ENCODE data around the gene PPP2CA.

PPP2CA gene

DNA sequence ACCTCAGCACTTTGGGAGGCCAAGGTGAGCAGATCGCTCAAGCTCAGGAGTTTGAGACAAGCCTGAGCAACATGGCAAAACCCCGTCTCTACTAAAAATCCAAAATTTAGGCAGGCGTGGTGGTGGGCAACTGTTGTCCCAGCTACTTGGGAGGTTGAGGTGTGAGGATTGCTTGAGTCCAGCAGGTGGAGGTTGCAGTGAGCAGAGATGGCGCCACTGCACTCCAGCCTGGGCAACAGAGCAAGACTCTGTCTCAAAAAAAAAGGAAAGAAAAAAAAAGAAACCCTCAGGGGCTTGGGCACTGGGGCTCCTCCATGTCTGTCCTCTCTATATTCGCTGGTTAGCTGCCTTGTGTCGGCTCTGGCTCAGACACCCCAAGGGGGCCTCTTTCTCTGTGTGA, 10.9 kb upstream of the PPP2CA start:
- no peak for TF ChIP-seq CTCF (IDR thresholded peaks at IDR 0.05; ENCODE audit: extremely low read depth, missing control alignments)
- no peak for DNase-seq (ENCODE audit: low spot score)

- TF ChIP-seq CTCF (IDR thresholded peaks at IDR 0.05; ENCODE audit: extremely low read depth, missing control alignments): no peak
- no peak for DNase-seq (ENCODE audit: low spot score)
Observed at GRCh38 chr5:134236318-134236717, 10.4 kb upstream of the PPP2CA start.

GRCh38 chr5:134228624-134229023, 2.8 kb upstream of the PPP2CA start:
- TF ChIP-seq CTCF (IDR thresholded peaks at IDR 0.05; ENCODE audit: extremely low read depth, missing control alignments): no peak
- DNase-seq (ENCODE audit: low spot score): no peak

- TF ChIP-seq CTCF (IDR thresholded peaks at IDR 0.05; ENCODE audit: extremely low read depth, missing control alignments): no peak
- no peak for DNase-seq (ENCODE audit: low spot score)
Observed at GRCh38 chr5:134227776-134228175, 1.9 kb upstream of the PPP2CA start.

- no peak for TF ChIP-seq CTCF (IDR thresholded peaks at IDR 0.05; ENCODE audit: extremely low read depth, missing control alignments)
- DNase-seq (ENCODE audit: low spot score): no peak
Observed at GRCh38 chr5:134227259-134227658, 1.4 kb upstream of the PPP2CA start.

- no peak for TF ChIP-seq CTCF (IDR thresholded peaks at IDR 0.05; ENCODE audit: extremely low read depth, missing control alignments)
- DNase-seq (ENCODE audit: low spot score): peak; percentile 19
Observed at GRCh38 chr5:134226441-134227192, 744 bp upstream of the PPP2CA start.

GRCh38 chr5:134224888-134225779, 739 bp downstream of the PPP2CA start:
- peak; percentile 60 for DNase-seq (ENCODE audit: low spot score)
- TF ChIP-seq CTCF (IDR thresholded peaks at IDR 0.05; ENCODE audit: extremely low read depth, missing control alignments): no peak
